OCI-LY3 (cell line): ENCODE data around the gene PCMT1.
"Not testable (repeated sequence)": the region's sequence is repeated elsewhere in the genome, so short reads cannot be mapped to it uniquely, and the experiment has no call there.

Source experiments
- H2AFZ ChIP-seq: fragments of 200-600, 300-600 bp; shearing (Covaris generic); 2 replicates; pipeline ENCODE4 v1.6.0; 2014; ENCODE audit warnings: antibody characterized with exemption, low read depth, low read length
- H3K27ac ChIP-seq: fragments of 200-600, 300-600 bp; sonication (generic); 2 replicates; pipeline ENCODE4 v1.5.1; 2014; ENCODE audit warnings: mild to moderate bottlenecking, low read length, moderate library complexity, mixed read lengths
- H3K27me3 ChIP-seq: fragments of 200-600, 300-600 bp; sonication (generic); 2 replicates; pipeline ENCODE4 v1.6.1; 2014; ENCODE audit warnings: low read depth, low read length, mixed read lengths
- H3K36me3 ChIP-seq: fragments of 200-600, 300-600 bp; sonication (generic); replicated peaks from 2 replicates; pipeline ENCODE3; 2014; ENCODE audit warnings: low read depth, low read length, mixed read lengths
- H3K4me1 ChIP-seq: fragments of 300-600, 200-600 bp; sonication (generic); 2 replicates; pipeline ENCODE4 v1.6.1; 2014; ENCODE audit warnings: low read length, mixed read lengths
- H3K4me2 ChIP-seq: fragments of 200-600, 300-600 bp; sonication (generic); 2 replicates; pipeline ENCODE4 v1.6.1; 2014; ENCODE audit warnings: low read length, mixed read lengths
- H3K4me3 ChIP-seq: fragments of 300-600, 200-600 bp; sonication (generic); 2 replicates; pipeline ENCODE4 v1.5.1; 2014; ENCODE audit warnings: antibody characterized with exemption, mild to moderate bottlenecking, low read length, moderate library complexity
- H3K79me2 ChIP-seq: fragments of 300-600, 200-600 bp; shearing (Covaris generic); 2 replicates; pipeline ENCODE4 v1.6.1; 2014; ENCODE audit warnings: mild to moderate bottlenecking, low read length, mixed read lengths
- H3K9ac ChIP-seq: fragments of 300-600, 200-600 bp; shearing (Covaris generic); 2 replicates; pipeline ENCODE4 v1.6.0; 2014; ENCODE audit warnings: mild to moderate bottlenecking, low read length, moderate library complexity
- H3K9me3 ChIP-seq: fragments of 200-600, 300-600 bp; shearing (Covaris generic); 2 replicates; pipeline ENCODE4 v1.6.1; 2014; ENCODE audit warnings: low read length, mixed read lengths; ENCODE audit not compliant: insufficient read depth
- H4K20me1 ChIP-seq: fragments of 200-600, 300-600 bp; sonication (generic); 2 replicates; pipeline ENCODE4 v1.6.1; 2016; ENCODE audit warnings: low read length, mixed read lengths; ENCODE audit not compliant: insufficient read depth
- CTCF ChIP-seq: fragments of 200-600, 300-600 bp; sonication (generic); IDR thresholded peaks from 2 replicates; pipeline ENCODE4 v1.5.1; 2014; ENCODE audit warnings: antibody characterized with exemption, low read length, low read depth
- EZH2phosphoT487 ChIP-seq: fragments of 200-600 bp; shearing (Covaris generic); IDR thresholded peaks from 2 replicates; pipeline ENCODE4 v1.6.1; 2018; ENCODE audit warnings: antibody characterized with exemption, mixed run types, low read depth

PCMT1 gene

GRCh38 chr6:149752600-149753373 is 3.2 kb downstream of the PCMT1 start:
- no peak overlapping the region for H3K27ac ChIP-seq
- H3K79me2 ChIP-seq = peaks cover 72% of the 10 kb centered on the region
- TF ChIP-seq EZH2phosphoT487 (no peak), CTCF (no peak)
- no peak overlapping the region for H3K9ac ChIP-seq
- H3K36me3 ChIP-seq = no peaks in the 10 kb centered on the region
- H3K27me3 ChIP-seq = no peaks in the 10 kb centered on the region
- H3K4me2 ChIP-seq = no peak overlapping the region
- H4K20me1 ChIP-seq = peaks cover 26% of the 10 kb centered on the region; the same call in 1 of the 2 replicates
- no peaks in the 10 kb centered on the region for H3K9me3 ChIP-seq
- peaks cover 4% of the 10 kb centered on the region for H3K4me1 ChIP-seq
- no peak overlapping the region for H3K4me3 ChIP-seq
- H2AFZ ChIP-seq = no peak overlapping the region

GRCh38 chr6:149753374-149753637 is 3.8 kb downstream of the PCMT1 start:
- not testable (repeated sequence) for H3K9me3 ChIP-seq, H3K9ac ChIP-seq, H2AFZ ChIP-seq, H3K4me1 ChIP-seq, H3K4me2 ChIP-seq, H3K36me3 ChIP-seq, H3K27me3 ChIP-seq, H3K27ac ChIP-seq, H3K4me3 ChIP-seq
- peaks cover 26% of the 10 kb centered on the region; the same call in 1 of the 2 replicates for H4K20me1 ChIP-seq
- H3K79me2 ChIP-seq = peaks cover 74% of the 10 kb centered on the region

- Histone ChIP-seq H3K79me2 (peaks cover 76% of the 10 kb centered on the region), H3K27me3 (no peaks in the 10 kb centered on the region), H3K4me2 (no peak overlapping the region)
Observed at GRCh38 chr6:149754548-149754947, 5.0 kb downstream of the PCMT1 start.

GRCh38 chr6:149755300-149756260 is 6.0 kb downstream of the PCMT1 start:
- TF ChIP-seq EZH2phosphoT487 = no peak
- TF ChIP-seq CTCF = no peak
- Histone ChIP-seq H3K4me3 (no peak overlapping the region), H3K9ac (no peak overlapping the region)

More at GRCh38 chr6:149754548-149754947, 5.0 kb downstream of the PCMT1 start:
- Histone ChIP-seq H2AFZ (no peak overlapping the region), H3K27ac (no peak overlapping the region), H3K9me3 (no peaks in the 10 kb centered on the region), H3K9ac (no peak overlapping the region), H3K36me3 (no peaks in the 10 kb centered on the region), H4K20me1 (peaks cover 26% of the 10 kb centered on the region; the same call in 1 of the 2 replicates), H3K4me1 (peaks cover 4% of the 10 kb centered on the region), H3K4me3 (no peak overlapping the region)
- TF ChIP-seq CTCF (no peak), EZH2phosphoT487 (no peak)

More at GRCh38 chr6:149755300-149756260, 6.0 kb downstream of the PCMT1 start:
- Histone ChIP-seq H3K27me3 (no peaks in the 10 kb centered on the region), H3K79me2 (peaks cover 73% of the 10 kb centered on the region), H3K4me2 (no peak overlapping the region), H3K4me1 (peaks cover 3% of the 10 kb centered on the region), H3K36me3 (peaks cover 6% of the 10 kb centered on the region), H2AFZ (no peak overlapping the region), H3K27ac (no peak overlapping the region), H3K9me3 (no peaks in the 10 kb centered on the region), H4K20me1 (peaks cover 25% of the 10 kb centered on the region; the same call in 1 of the 2 replicates)
